NCI-H1048 (cell line): ENCODE data around the gene PEX11B.
"Not testable (repeated sequence)": the region's sequence is repeated elsewhere in the genome, so short reads cannot be mapped to it uniquely, and the experiment has no call there.

Experiments used
- DNase-seq: peaks from one replicate; lab custom pipeline; 2025; lab: John Stamatoyannopoulos, UW

Gene PEX11B

DNA sequence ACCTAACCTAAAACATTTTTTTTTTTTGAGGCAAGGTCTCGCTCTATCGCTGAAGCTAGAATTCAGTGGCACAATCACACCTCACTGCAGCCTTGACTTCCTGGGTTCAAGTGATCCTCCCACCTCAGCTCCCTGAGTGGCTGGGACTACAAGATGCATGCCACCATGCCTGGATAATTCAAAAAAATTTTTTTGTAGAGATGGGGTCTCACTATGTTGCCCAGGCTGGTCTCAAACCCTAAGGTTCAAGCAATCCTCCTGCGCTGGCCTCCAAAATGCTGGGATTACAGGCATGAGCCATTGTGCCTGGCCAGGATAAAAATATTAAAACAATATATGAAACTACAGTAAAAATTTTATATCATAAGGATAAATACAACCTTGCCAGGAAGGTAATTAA lies 34.4 kb upstream of the PEX11B start:
- DNase-seq, result no peak

DNA sequence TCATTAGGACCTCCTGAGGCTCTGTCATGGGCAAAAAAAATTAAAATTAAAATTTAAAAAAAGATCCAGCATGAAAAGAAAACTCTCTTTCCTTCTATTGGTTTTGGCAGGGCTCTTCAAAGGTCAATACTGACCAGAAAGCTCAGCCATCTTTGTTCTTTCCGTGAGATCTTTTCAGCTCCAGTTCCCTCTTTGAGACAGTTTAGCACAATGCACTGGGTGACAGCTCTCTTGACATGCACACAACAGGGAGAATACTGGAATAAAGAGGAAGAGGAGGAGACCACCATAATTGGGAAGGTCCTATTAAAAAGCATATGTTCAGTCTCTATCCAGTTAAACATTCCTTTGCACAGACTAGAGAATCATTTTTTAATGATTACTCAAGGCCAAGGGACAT lies 33.0 kb upstream of the PEX11B start:
- DNase-seq, result no peak

DNA sequence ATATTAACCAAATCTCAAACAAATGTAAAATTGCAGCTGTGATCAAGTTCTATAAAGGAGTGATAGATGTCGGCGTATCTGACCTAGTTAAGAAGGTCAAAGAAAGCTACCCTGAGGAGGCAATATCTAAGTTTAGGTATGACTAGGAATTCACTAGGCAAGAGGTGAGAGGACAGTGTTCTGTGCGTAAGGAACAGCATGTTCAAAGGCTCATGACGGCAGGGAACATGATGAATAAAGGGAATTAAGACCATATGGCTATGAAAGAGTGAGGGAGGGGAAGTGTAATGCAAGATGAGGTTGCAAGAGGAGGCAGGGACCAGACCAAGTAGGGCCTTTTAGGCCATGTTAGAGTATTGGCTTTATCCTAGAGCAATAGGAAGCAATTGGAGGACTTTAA lies 30.7 kb upstream of the PEX11B start:
- no peak for DNase-seq

DNA sequence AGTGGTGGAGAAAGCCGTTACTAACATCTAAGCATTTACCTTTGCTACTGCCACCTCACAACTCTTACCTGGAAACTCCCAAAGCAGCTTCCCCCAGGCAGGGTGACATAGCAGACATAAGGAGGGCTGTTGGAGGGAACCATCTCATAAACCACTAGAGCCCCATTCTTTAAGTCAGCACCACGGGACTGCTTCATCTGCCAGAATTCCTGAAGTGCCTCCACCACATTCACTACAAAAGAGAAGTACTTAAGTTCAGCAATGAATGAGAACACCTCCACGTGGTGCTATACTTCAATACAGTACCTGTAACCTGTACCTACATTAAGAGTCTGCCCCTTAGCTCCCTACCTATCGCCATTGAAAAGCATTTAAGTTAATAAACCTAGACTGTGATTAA lies 29.0 kb upstream of the PEX11B start:
- DNase-seq, result no peak

DNA sequence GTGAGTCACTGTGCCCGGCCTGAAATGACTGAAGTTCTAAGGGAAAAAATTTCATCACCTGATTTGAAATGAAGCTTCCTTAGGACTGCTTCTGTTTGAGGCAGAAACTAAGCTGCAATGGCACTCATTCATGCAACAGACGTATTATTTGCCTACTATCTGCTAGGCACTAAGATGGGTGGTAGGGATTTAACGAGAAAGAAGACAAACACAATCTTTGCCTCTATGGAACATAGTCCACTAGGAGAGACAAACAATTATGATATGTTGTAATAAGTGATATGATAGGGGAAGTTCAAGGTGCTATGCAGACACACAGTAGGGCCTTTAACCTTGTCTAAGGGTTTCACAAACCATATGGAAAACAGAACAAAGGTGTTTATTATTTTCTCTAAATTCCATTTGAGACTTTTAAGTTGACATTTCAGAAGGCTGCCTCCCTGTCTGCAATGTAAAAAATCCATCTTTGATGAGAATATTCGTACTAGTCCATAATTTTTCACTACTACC lies 28.0 kb upstream of the PEX11B start:
- DNase-seq, result no peak

DNA sequence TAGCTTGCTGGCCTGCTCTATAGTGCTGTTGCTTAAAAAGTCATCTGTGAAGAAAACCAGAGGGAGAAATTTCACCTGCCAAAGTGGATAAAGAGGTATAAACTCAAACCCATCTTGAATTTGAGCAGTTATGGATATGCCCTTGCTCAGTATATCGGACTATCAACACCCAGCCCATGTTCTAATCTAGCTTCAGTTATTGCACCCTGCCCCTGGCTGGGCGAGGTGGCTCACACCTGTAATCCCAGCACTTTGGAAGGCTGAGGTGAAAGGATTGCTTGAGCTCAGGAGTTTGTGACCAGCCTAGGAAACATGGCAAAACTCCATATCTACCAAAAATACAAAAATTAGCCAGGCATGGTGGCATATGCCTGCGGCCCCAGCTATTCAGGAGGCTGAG lies 26.0 kb upstream of the PEX11B start:
- DNase-seq, result no peak

DNA sequence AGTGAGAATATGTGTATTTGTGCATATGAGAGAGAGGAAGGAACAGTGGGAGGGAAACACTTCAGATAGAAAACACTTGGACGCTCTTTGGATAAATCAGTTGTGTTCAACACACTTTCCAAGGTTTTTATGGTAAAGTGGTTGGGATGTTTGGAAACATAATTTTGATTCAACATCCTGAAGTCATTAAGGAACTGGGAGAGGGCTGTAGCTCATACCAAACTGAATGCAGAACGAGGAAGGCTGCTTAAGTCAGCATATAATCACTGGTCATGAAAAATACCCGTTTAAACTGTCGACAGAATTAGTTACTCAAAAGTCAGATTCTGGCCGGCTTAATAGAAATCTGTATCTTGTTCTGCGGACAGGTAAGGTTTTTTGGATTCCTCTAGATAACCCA lies 24.4 kb upstream of the PEX11B start:
- DNase-seq, result no peak

DNA sequence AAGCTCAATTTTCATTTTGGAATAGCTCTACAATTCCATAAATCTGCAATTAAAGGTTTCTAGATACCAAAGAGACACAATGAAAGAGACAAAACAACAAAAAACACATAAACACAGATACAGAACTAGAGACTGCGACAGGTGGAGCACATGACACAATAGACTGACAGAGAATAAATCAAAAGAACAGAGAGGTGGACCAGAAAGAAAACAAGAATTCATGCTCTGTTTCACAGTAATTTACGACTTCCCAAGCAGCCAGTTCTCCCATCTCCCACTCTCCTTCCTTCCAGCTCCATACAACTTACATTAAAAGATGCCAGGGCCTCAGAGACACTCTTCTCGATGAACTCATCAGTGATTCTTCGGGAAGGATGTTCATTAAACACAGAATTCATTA lies 23.9 kb upstream of the PEX11B start:
- no peak for DNase-seq

DNA sequence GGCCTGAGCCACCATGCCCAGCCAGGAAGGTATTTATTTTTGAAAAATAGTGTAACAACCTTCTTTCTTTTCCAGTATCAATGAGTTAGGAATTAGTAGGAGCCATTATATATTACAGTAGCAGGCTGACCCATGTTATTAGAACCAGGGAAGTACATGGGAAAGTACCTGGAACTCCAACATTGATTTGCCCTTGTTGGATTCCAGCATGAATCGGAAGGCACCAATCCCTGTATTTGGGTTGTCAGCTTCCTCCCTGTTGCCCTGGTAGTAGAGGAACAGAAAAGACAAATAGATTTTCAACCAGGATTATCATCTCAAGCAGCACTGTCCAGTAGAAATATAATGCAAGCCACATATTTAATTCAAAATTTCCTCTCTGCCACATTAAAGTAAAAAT lies 18.9 kb upstream of the PEX11B start:
- no peak for DNase-seq

DNA sequence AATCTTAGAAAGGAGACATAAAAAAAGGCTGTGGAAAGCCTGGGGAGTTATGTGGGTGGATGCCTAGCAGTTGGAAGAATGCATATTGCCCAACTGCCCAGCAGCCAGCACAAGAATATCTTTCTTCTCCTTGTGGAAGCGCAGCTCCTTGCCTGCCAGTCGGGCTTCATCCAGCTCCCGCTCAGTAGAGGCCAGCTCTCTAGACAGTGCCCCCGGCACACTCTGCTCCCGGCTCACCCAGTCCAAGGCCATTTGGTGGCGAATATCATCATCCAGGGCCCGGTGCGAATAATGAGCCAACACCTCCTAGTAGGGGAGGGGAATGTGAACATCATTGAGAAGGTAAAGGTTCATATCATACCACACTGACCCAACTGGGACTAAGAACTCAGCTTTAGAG lies 17.7 kb upstream of the PEX11B start:
- DNase-seq, result no peak

DNA sequence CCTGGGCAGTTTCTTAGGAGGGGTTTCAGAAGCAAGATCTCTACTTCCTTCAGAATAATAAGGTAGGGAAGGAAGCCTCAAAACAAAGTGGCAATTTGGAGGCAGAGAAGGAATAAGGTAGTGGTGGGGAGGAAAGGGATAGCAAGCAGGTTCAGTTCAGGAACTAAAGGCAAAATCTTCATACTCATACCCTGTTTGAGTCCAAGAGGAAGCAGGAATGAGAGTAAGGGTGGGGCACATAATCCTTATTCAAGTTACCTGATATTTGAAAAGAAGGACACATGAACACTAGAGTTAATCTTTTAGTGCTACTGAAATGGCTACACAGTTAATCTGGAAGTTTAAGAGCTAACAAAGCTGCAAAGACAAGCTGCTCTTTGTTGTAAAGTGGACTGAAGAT lies 17.2 kb upstream of the PEX11B start:
- no peak for DNase-seq

DNA sequence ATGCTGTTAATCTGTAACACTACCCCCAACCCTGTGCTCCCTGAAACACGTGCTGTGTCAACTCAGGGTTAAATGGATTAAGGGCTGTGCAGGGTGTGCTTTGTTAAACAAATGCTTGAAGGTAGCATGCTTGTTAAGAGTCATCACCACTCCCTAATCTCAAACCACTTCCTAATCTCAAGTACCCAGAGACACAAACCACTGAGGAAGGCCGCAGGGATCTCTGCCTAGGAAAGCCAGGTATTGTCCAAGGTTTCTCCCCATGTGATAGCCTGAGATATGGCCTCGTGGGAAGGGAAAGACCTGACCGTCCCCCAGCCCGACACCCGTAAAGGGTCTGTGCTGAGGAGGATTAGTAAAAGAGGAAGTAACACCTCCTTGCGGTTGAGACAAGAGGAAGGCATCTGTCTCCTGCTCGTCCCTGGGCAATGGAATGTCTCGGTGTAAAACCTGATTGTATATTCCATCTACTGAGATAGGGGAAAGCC lies 14.0 kb upstream of the PEX11B start:
- DNase-seq, result not testable (repeated sequence)

DNA sequence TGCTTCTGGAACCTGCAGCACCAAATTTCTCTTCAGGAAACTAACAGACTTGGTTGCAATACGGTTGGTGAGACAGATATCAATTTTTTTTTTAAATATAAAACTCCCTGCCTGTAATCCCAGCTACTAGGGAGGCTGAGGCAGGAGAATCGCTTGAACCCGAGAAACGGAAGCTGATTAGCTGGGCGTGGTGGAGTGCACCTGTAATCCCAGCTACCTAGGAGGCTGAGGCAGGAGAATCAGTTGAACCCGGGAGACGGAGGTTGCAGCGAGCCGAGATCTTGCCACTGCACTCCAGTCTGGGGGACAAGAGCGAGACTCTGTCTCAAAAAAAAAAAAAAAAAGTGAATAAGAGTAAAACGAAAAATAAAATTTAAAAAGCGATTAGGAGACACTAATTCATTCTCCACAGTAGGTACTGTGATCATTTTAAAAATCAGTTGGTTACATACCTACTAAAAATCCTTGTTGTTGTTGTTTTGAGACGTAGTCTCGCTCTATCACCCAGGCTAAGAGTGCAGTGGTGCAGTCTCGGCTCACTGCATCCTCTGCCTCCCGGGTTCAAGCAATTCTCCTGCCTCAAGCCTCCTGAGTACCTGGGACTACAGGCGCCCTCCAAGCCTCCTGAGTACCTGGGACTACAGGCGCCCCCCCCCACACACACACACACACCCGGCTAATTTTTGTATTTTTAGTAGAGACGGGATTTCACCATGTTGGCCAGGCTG lies 9.6 kb upstream of the PEX11B start:
- DNase-seq, result no peak

DNA sequence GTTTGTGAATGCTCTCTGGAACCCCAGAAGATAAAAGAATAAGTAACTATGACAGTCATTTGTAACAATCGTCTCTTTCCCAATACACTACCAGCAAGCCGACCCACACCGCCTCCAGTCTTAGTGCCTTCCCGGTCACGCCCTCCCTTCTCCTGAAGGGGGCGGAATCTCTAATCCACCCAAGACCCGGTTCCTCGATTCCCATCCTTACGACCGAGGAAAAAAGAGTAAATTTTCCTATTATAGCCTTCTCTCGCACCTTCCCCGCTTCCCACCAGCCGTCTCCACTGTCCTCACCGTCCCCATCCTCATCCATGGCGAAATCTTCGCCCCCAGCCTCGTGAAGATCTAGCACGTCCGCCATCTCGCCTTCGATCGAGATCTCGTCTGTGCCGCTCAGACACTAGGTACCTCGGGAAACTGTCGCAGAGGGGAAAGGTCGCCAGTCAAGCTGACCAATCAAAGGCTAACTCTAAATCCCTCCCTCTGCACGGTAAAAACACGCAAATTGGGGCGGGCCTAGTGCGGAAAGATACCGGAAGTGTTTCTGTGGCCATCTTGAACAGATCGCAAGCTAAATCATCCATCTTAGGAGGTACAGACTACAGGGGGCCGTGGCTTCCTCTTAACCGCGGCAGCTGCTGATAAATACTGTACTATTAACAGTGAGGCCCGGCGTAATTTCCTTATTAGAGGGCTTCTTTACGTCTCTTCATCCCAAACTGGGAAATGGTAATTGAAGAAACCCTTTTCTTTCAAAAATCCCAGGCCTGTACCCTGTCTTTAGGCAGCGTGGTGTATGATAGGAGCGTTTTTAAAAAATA lies 8.8 kb upstream of the PEX11B start, which contains the start of gene RBM8A:
RBM8A (minus strand) TSS at position 422 of the 824 bp plus-strand sequence; CDS start at position 364, 58 bp downstream.
- DNase-seq, result peak; percentile 99

DNA sequence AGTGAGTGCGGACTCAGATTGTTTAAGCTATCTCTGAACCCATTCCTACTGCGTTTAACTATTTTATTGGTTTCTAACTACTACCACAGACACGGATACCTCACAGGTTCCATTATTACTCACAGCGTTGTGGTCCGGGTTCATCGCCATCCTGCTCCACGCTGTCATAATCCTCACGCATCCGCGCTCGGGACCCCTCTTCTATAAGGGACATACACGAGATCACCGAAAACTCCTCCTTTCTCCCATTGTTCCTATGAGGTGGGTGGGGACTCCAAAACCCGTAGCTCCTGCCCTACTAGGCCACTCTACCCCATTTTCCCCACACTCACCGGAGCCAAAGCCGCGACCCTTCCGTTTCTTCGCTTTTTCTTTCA lies 8.2 kb upstream of the PEX11B start:
- DNase-seq, result no peak

DNA sequence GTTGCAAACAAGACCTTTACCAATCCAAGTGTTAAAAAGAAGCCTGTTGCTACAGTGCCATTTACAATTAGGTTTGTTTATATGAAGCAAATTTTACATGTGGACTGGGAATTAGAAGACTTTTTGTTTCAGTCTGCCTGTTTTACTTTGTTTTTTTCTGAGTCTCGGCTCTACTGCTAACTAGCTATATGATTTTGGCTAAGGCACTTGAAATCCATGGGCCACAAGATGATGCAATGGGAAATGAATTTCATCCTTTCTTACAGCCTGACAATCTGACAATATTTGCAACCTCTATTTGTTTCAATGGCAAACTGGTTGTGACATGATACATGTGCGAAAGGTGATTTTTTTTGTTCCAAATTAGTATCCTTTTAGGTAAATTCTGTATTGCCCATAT lies 3.7 kb upstream of the PEX11B start:
- no peak for DNase-seq

DNA sequence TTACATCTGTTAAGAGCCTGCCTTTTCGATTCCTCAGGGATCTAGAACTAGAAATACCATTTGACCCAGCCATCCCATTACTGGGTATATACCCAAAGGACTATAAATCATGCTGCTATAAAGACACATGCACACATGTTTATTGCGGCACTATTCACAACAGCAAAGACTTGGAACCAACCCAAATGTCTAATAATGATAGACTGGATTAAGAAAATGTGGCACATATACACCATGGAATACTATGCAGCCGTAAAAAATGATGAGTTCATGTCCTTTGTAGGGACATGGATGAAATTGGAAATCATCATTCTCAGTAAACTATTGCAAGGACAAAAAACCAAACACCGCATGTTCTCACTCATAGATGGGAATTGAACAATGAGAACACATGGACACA lies 1.8 kb upstream of the PEX11B start:
- not testable (repeated sequence) for DNase-seq

DNA sequence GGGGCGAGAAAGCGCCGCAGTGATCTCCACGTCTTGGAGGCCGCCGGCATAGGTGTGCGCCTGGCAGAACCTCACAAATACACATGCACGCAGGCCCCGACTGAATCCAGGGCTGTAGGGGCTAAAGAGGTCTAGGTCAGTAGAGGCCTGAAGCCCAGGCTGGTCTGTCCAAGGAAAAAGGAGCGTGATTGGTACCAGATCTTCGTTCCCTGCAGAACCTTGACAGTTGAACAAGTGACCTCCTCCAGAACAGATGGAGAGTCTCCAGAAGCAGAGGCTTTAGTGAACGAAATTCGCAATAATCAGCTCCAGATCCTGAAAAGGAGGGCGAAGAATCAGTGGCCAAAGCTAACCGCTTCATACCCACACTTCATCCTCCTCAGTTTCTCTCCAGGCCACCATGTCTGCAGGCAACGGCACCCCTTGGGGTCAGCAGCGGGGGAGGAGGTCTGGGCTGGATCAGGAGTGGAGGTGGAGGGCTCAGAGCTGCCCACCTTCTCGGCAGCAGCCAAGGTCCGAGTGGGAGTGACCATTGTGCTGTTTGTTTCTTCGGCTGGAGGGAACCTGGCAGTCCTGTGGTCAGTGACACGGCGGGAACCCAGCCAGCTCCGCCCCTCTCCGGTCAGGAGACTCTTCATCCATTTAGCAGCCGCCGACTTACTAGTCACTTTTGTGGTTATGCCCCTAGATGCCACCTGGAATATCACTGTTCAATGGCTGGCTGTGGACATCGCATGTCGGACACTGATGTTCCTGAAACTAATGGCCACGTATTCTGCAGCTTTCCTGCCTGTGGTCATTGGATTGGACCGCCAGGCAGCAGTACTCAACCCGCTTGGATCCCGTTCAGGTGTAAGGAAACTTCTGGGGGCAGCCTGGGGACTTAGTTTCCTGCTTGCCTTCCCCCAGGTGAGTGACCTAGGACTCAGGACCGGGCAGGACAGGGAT lies 749 bp upstream of the PEX11B start:
- DNase-seq, result no peak

DNA sequence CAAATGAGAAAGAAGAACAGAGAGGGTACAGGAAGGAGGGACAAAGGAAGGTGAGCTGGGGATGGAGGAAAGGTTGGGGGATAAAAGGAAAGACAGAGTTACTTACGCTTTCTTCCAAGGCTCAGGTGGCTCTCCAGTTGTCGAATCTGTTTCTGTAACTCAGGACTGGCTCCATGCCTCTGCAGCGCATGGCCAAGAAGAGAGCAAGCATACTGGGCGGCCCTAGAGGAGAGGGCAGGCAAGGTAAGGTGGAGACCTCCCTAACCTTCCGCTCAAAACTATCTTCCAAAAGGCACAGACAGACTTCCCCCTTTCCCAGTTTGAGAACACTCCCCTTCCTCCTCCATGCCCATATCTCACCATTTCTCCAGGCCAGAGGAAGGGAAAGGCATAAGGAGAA lies 922 bp downstream of the PEX11B start:
- DNase-seq, result no peak

DNA sequence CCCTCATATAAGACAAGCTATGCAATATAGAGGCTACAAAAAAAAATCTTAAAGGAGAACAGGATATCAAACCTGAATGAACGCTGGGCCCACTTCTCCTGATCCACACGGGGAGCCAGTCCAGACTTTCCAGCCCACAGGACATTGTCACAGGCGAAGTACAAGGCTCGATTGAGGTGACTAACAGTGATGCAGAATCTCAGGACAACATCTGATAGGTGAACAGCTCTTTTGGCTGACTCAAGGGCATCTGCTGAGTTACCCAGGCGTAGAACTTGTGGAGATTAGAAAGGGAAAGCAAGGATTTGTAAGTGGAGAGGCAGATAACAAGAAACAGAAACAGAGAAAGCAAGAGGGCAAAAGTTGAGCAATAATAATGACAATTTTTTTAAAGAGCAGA lies 1.8 kb downstream of the PEX11B start:
- no peak for DNase-seq

DNA sequence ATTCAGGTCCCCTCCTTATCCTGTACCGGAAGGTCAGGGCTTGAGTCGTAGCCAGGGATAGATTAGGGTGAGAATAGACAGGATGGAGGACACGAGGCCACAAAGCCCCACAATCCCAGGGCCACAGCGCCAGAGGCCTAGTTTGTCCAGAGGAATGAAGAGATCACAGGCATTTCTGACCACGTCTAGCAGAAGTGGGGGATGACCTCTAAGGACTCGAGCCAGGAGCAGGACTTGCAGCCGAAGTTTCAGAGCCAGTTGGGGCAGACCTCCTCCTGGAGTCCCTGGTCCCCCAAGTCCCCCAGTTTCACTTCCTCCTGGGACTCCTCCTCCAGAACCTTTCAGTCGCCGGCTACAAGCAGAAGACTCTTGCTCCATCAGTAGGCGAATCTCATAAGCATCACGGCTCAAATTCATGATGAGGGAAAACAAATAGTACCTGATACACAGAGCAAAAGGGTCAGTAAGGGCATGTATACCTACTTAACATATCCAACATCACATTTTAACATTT lies 6.3 kb downstream of the PEX11B start:
- DNase-seq, result no peak

DNA sequence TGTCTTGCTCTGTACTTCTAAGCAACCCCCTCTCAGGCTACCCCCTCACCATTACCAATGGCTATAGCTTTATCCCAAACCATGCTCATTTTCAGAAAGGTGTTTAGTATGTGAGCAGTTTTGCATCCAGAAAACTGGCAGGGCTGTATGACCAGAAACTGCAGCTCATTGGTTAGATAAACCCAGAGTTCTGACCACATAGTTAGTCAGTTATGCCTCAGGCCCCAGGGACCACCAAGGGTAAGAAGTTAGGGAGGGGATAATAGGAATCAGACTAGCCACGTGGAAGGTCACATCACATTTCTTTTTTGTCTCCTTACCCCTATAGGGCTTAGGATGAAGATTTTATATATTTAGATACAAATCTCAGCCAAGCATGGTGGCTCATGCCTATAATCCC lies 9.9 kb downstream of the PEX11B start:
- no peak for DNase-seq
